GM21786 (cell line): ENCODE results near the gene EFHB.
"Not testable (repeated sequence)": the region's sequence is repeated elsewhere in the genome, so short reads cannot be mapped to it uniquely, and the experiment has no call there.

Source experiments
- ATAC-seq: cut with Tn5 transposase; IDR thresholded peaks from one replicate; pipeline ENCODE4 v1.9.1; 2021; ENCODE audit not compliant: unreplicated experiment

EFHB gene

DNA sequence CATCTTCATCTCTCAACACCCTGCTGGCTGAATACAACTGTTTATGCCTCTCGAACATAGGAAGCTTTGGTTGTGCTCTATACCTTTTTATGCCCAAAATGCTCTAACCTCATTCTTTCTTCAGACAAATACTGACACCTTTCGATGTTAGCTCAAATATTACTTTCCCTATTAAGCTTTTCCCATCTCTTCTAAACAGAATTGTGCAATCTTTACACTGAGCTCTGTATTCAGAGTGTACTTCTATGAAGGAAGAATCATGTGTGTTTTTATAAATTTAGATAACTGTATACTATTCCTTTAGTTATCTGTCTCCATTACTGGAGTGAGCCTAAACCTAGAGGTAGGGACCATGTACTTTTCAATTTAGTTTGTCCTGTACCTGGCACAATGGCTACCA, 1.6 kb downstream of the EFHB start:
- no peak for ATAC-seq

DNA sequence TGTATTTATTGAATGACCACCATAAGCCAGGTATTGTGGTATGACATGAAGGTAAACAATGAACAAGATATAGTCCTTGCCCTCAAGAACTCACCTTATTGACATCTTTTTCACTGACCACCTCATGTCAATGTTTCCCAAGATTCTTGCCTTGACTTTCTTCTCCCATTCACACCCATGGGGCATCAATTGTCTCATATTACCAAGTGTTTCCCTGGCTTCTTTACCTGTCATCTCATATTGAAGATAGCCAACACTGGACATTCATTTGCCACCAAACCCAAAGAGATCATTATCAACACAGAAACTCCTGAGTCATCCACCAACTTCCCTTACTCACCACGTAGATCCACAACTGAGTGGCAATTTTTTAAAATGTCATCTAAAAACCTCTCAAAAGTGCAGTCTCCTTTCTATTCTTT, 2.2 kb downstream of the EFHB start:
- peak; percentile 42 for ATAC-seq

DNA sequence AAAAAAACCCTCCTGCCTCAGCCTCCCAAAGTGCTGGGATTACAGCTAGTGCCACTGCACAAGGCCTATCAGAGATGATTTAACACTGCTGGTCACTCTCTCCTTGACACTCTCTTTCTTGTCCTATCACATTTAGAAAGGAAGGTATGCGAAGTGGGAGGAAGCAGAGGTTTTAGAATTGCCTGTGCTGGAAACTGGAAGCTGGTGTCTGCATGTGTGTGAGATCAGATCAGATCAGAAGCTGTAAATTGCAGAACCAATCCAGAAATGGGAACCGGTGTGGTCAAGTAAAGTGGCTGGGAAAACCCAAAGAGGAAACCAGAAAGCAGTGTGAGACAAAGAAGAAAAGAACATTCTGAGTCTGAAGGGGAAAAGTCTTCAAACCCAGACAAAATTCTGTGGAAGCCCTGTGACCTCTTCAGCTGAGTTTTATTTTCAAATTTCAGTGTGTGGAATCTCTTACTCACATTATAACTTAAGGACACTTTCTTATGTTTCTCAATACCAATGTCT, 2.8 kb downstream of the EFHB start:
- peak; percentile 76 for ATAC-seq

DNA sequence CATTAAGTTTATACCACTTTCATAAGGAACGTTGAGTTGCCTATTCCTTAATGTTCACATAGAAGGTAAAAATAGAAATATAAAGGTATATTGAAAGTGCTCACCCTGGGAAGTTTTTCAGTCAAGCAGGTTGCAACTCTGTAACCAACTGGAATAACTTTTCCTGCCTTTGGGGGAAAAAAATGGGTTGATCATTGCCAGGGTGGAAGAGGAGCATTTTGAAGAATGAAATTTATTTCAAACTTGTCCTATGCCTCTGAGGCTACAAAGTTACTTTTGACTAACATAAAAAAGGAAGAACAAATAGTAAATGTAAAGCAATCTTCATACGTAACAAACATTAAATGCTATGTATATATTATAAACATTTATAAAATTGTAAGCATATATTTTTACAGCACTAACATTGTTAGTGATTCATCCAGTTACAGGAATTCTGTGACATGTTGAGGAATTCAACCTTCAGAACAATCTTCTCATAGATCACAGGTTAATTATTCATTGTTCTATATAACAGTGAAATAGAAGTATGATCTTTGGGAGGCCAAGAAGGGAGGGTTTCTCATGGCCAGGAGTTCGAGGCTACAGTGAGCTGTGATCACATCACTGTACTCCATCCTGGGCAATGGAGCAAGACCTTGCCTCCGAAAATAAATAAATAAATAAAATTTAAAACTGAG, 13.5 kb downstream of the EFHB start:
- no peak for ATAC-seq

DNA sequence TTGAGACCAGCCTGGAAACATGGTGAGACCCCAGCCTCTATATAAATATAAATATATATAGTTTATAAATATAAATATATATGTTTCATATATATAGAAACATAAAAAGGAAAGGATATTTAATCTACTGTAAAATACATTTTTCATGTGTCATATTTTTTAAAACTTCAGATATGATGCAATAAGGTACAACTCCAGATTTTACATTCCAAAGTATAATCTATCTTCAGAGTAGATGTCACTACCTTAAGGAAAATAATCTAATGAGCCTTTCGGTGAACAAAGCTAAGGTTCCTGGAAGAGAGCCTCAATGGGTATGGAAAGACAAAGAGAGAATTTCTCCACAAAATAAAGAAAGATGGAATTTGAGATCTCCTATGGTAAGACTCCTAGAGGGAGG, 16.9 kb downstream of the EFHB start:
- ATAC-seq: no peak

DNA sequence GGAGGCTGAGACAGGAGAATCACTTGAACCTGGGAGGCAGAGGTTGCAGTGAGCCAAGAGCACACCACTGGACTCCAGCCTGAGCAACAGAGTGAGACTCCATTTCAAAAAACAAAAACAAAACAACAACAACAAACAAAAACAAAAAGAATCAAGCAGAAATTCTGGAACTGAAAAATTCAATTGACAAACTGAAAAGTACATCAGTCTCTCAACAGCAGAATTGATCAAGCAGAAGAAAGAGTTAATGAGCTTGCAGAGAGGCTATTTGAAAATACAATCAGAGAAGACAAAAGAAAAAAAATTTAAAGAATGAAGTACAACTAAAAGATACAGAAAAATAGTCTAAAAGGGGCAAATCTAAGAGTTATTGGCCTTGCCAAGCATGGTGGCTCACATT, 22.6 kb downstream of the EFHB start:
- no peak for ATAC-seq

DNA sequence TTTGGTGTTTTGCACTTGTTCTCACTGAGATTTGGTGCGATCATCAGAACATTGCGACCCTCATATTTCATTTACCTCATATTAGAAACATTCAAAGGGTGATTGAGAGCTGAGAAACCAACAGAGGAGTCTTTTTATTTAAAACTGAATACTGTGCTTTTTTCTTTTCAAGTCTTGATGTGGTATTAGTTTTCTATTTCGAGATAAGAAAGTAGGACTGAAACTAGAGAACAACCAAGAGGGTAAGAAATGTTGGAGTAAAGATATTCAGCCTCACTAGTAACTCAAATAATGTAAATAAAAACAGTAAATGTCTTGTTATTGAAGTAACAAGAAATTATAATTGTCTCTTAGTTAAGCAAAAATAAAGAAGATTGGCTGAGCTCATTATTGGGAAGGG, 26.5 kb downstream of the EFHB start:
- ATAC-seq: no peak

DNA sequence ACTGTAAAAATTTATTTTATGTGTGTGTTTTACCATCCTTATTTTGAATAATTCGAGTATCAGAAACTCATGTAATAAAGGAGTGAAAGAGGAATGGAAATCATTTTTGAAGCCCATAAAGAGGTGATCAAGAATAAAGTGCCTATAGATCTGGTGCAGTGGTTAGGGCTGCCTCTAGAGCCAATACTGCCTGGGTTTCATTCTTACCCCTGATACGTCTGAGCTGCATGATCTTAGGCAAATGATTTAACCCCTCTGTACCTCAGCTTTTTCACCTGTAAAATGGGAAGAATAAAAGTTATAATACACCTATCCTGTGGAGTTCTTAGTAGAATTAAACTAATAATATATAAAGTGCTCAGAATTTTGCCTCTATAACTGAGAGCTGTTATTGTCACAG, 30.4 kb downstream of the EFHB start:
- ATAC-seq: no peak

DNA sequence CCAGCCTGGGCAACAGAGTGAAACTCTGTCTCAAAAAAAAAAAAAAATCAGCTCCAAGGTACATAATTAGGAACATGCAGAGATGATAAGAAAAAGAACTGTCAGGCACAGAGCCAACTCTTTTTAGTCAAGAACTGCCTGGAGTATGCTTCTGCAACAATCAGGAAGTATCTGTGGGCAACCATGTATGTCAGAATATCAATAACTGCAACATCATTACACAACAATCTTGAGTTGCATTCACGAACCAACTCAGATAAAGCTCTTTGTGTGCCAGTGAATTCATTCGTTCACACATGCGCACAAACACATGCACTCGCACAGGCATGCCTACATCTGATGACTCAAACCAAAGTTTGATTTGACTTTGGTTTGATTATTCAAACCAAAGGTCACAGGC, 32.1 kb downstream of the EFHB start:
- no peak for ATAC-seq

DNA sequence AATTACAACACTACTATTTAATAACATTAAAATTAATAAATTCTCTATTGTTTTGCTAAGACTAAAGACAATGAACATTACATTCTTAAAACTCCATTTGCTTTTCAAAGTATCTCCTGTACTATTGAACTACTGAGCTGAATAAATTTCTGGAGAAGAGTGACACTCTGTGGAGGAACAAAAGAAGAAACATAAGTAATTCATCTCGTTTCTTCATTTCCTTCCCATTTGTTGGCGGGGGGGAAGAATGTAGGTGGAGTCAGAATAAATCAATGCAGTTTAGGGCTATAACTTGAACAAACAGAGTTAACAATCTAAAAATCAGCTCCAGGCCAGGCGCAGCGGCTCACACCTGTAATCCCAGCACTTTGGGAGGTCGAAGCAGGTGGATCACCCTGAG, 32.7 kb downstream of the EFHB start:
- no peak for ATAC-seq

DNA sequence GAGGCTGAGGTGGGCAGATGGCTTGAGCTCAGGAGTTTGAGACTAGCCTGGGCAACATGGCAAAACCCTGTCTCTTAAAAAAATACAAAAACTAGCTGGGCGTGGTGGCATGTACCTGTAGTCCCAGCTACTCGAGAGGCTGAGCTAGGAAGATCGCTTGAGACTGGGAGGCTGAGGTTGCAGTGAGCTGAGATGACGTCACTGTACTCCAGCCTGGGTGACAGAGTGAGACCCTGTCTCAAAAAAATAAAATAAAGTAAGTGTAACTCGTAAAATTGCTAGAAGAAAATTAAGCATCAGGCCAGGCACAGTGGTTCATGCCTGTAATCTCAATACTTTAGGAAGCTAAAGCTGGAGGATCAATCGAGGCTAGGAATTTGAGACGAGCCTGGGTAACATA, 34.2 kb downstream of the EFHB start:
- ATAC-seq: not testable (repeated sequence)

DNA sequence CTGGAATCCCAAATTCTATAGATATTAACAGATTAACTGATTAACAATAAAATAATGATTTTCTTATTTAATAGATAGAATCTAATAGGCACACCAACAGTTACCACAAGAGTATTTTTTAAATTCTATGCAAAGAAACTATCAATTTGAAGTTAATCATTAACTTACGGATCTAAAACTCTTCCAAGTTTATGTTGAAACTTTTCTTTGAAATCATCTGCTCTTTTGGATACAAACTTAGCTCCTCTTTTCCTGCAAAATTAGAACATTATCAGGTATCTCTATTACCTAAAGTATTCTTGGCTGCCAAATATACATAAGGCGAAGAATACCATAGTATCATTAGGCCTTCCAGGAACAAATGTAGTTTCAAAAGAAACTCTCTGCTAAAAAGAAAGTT, 34.8 kb downstream of the EFHB start:
- no peak for ATAC-seq

DNA sequence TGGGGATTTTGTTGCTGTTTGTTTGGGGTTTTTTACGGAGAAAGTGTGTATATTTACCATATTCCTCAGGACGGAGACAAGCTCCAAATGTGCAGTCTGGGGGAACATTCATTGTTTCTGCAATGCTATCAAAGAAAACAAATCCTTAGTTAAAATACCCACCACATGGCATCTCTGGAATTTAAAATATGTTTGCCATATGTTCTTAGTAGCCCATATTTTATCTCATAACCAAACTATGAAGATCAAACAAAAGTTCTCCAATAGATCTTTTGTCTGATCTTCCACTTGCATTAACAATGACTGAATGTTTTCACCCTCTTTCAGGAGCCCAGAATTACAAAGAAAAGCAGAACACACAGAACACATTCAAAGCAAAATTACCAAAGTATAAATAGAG, 35.3 kb downstream of the EFHB start:
- no peak for ATAC-seq

DNA sequence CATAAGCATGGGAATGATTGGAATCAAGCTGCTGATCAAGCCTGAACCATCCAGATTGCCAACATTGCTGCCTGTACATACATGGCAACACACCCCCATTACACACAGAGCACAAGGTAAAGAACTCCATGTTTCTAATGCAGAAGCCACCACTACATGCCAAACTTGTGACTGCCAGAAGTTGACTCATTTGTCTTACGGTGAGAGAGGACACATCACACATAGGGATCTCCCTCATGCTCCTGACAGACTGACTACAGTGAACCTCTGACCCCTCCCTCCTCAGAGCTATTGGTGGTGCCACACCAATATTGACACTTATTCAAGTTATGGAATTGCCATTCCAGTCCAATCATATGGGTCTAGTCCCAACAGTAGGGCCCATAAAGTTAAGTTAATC, 42.3 kb downstream of the EFHB start:
- no peak for ATAC-seq

DNA sequence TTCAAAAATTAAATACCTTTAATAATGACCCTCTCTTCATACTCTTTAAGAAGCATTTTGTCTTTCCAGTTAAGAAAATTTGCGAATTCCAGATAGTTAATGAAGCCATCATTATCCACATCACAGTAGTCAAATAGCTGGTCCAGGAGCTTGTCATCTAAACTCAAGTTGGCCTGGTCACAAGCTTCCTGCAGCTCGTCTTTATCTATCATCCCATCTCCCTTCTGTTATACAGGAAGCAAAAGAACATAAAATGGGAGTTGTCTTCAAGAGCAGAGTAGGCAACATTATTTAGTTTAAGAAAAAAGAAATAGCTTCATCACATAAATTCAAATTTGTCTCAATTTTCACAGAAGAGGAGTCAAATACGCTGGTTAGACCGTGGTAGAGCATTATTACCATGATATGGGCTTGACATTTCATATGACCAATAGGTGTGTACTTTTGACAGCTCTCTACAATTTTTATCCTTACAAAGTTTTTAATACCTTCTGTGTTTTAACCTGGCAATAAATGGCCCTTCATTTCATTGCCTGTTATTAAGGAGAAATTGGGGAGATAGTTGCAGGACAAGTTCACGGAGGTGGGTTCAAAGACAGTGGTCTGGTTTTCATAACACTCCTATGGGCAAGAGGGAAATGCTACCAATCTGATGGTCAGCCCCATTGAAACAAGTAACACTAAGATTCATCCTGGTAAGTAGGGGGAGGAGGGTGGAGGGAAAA, 45.4 kb downstream of the EFHB start:
- ATAC-seq: no peak

DNA sequence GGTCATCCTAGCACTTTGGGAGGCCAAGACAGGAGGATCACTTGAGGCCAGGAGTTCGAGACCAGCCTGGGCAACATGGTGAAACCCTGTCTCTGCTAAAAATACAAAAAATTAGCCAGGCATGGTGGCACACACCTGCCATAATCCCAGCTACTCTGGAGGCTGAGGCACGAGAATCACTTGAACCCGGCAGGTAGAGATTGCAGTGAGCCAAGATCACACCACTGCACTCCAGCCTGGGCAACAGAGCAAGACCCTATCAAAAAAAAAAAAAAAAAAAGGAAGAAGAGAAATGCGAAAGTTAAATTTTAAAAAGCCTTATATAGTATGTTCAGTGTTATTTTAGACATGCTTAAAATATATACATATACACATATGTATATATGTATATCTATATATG, 46.9 kb downstream of the EFHB start:
- ATAC-seq: not testable (repeated sequence)

DNA sequence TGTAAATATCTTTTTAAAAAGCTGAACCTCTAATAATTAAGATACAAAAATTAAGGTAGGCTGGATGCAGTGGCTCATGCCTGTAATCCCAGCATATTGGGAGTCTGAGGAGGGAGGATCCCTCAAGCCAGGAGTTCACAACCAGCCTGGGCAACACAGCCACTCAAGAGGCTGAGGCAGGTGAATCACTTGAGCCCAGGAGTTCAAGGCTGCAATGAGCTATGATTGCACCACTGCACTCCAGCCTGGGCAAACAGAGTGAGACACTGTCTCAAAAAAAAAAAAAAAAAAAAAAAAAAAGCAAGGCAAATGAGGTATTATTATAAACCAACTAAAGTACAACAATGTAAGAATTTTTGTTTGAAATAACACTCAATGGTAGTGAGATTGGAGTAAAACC, 47.6 kb downstream of the EFHB start:
- ATAC-seq: no peak

DNA sequence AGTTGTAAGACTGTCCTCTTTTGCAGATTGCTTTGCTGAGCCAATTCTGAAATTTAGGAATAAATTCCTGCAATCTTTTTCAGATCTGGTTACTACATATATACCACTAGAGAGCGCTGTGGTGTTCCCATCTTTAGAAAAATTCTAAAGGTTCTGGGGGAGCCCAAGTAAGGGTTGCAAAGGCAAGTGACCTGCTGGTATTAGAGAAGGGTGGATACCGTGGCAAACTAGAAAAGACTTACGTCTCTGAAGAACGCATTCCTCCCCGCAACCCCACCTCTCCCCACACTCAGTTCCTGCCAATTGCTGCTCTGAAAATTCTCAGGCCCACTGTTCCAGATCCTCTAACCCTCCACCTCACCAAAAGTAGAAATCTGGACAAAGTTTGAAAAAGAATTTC, 48.5 kb downstream of the EFHB start:
- ATAC-seq: no peak

DNA sequence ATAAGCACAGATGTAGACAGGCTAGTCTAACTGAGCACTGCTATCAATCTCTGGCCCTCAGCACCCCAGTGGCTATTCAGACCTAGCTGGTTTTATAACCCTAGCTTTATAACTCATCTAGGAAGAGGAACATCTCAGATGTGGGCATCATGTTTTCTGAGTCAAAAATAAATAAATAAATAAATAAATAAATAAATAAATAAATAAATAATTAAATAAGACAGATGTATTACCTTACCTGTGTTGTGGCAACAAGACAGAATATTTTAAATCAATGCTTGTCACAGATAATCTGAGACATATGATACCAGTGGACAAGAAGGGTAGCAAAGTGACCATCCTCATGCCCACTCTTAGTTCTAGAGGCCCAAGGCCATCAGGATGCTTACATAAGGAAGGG, 52.2 kb downstream of the EFHB start:
- ATAC-seq: no peak

DNA sequence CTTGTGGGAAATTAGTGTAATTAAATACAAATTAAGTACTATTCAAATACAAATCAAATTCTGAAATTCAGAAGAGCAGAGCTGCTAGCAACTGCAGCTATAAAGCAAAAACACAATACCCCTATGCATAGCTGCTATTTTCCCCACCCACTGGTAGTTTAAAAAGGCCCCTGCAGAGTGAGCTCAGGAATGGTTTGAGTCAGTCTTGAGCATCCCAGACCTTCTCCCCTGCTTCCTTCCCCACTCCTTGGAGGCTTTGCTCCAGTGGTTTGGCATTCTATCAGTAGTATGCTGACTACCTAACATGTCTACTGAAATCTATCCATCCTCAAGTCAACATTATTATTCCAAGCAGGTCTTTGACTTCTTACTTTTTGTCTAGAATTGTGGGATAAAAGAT, 53.0 kb downstream of the EFHB start:
- ATAC-seq: no peak

DNA sequence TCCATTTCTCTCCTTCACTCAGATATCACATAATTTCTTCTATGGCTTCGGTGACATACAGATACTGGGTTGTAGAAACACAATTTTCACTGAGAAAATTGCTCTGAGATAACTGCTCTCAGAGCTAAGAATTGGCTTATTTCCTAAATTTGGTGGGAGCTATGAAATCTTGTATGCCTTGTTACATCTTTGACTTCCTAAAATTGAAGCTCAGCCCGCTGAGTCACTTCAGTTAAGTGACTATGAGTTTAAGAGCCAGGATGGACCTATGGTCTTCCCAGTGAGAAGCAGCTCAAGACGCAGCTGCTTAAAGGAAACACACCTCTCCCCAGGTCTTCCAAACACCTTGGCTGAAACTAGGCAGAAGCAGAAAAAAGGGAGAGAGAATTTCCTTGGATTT, 56.4 kb downstream of the EFHB start:
- no peak for ATAC-seq

DNA sequence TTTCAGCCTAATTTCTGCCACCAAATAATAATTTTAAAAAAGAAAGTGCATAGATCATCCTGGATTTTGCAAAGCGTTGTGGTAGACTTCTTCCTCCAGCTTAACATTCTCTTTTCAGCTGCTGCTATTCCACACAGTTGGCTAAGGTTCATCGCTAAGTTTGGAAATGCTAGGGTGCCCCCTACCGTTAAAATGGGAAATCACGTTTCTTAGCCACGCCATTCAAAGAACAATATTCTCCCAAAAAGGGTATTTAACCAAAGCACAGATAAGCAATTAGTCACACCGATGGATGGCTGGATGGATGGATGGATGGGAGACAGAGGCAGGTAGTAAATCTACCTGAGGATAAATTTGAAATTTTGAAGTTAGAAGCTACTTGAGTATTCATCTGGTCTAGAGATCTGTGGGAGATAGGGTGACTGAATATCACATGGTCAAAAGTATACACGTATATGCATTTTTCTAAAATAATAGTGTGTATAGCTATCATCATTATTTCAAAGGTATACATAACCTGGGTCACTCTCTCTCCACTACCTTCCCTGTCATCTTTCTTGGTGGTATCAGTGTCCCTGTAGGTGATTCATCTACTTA, 67.2 kb downstream of the EFHB start:
- ATAC-seq: peak; percentile 95
